Cardiac fibroblast (primary cell): Measurements from ENCODE around the gene ZNF514.
"Not testable (repeated sequence)": the region's sequence is repeated elsewhere in the genome, so short reads cannot be mapped to it uniquely, and the experiment has no call there.

ENCODE experiments used
- DNase-seq, 2 donors: peaks; one replicate each; pipeline versions ENCODE4 v3.0.0 to v3.0.0-alpha.2; 2010; ENCODE audit warnings: low read depth in 2 of 2
- H3K4me3 ChIP-seq, 2 donors: replicated peaks in 1 of 2; 1 replicate in 1 of 2; 2 replicates in 1 of 2; pipeline ENCODE4 v1.5.1; 2011; ENCODE audit warnings: low read depth in 2 of 2, low read length in 2 of 2, mild to moderate bottlenecking in 2 of 2, moderate library complexity in 1 of 2
- CTCF ChIP-seq: IDR thresholded peaks from one replicate; pipeline ENCODE4 v1.5.1; 2011; ENCODE audit warnings: low read depth, mild to moderate bottlenecking, low read length, inconsistent platforms

ZNF514 gene

GRCh38 chr2:95110395-95110794 is 49.3 kb downstream of the ZNF514 start:
- no peak for TF ChIP-seq CTCF
- no peak overlapping the region for H3K4me3 ChIP-seq
- no peak for DNase-seq

- no peak overlapping the region for H3K4me3 ChIP-seq
- DNase-seq: no peak
- no peak for TF ChIP-seq CTCF
Measured at GRCh38 chr2:95109260-95109659, 50.4 kb downstream of the ZNF514 start.

- no peak for TF ChIP-seq CTCF
- no peak for DNase-seq
- no peak overlapping the region for H3K4me3 ChIP-seq
Measured at GRCh38 chr2:95106081-95106480, 53.6 kb downstream of the ZNF514 start.

GRCh38 chr2:95104606-95105005 is 55.0 kb downstream of the ZNF514 start:
- no peak for TF ChIP-seq CTCF
- no peak overlapping the region for H3K4me3 ChIP-seq
- no peak for DNase-seq

GRCh38 chr2:95099910-95100309 is 59.7 kb downstream of the ZNF514 start:
- no peak overlapping the region for H3K4me3 ChIP-seq
- TF ChIP-seq CTCF: no peak
- DNase-seq: no peak

GRCh38 chr2:95098273-95098672 is 61.4 kb downstream of the ZNF514 start:
- H3K4me3 ChIP-seq, DNase-seq: not testable (repeated sequence)
